Measurements from ENCODE around the gene AUTS2. TPM values are rescaled to one million over a fixed set of nuclear protein-coding genes. Genes with fewer than 3 reads are reported as not detected.

AUTS2 gene
- total and polyA plus RNA-seq, 2 experiments from 2014 or later = 32.0 to 91.0 TPM

DNA sequence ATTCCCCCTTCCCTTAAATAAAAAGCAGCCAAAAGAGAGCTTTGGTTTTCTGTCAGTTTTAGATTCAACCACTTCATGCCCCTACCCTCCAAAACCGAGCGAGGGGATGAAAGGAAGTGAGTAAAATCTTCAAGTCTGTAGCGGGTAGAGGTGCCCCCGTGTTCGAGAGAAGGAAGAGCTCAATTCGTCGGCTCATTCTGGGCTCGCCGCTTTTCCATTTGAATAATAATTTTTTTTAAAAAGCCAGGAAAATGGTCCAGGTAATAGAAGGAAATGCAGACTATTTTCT, 1097.5 kb downstream of the AUTS2 start:
- Mint-ChIP-seq H3K27me3 (ENCODE audit: insufficient read depth, low read depth, poor library complexity) (peaks cover 29% of the 10 kb centered on the region), H3K4me3 (no peak overlapping the region), H3K36me3 (ENCODE audit: low read depth) (peaks cover 19% of the 10 kb centered on the region), H3K27ac (peak overlapping the region; percentile 79; the same call in 1 of the 2 replicates), H3K9me3 (peaks cover 3% of the 10 kb centered on the region; the same call in 1 of the 3 replicates), H3K4me1 (peaks cover 10% of the 10 kb centered on the region)
- DNase-seq (ENCODE audit: low spot score) = no peak
- peaks cover 12% of the 10 kb centered on the region; the same call in 1 of the 2 replicates for H4K20me1 ChIP-seq (replicated peaks; ENCODE audit: insufficient read depth)
- ATAC-seq = no peak
- H3K4me2 ChIP-seq = peak overlapping the region; percentile 87
- H2AFZ ChIP-seq = no peak overlapping the region
- H3K27me3 ChIP-seq (ENCODE audit: insufficient read depth) = peaks cover 40% of the 10 kb centered on the region
- peak overlapping the region; percentile 78 for H3K4me3 ChIP-seq
- no peak for TF ChIP-seq ZNF114 (CRISPR knock-in tag; IDR thresholded peaks at IDR 0.05)
- TF ChIP-seq, protein P1, sequence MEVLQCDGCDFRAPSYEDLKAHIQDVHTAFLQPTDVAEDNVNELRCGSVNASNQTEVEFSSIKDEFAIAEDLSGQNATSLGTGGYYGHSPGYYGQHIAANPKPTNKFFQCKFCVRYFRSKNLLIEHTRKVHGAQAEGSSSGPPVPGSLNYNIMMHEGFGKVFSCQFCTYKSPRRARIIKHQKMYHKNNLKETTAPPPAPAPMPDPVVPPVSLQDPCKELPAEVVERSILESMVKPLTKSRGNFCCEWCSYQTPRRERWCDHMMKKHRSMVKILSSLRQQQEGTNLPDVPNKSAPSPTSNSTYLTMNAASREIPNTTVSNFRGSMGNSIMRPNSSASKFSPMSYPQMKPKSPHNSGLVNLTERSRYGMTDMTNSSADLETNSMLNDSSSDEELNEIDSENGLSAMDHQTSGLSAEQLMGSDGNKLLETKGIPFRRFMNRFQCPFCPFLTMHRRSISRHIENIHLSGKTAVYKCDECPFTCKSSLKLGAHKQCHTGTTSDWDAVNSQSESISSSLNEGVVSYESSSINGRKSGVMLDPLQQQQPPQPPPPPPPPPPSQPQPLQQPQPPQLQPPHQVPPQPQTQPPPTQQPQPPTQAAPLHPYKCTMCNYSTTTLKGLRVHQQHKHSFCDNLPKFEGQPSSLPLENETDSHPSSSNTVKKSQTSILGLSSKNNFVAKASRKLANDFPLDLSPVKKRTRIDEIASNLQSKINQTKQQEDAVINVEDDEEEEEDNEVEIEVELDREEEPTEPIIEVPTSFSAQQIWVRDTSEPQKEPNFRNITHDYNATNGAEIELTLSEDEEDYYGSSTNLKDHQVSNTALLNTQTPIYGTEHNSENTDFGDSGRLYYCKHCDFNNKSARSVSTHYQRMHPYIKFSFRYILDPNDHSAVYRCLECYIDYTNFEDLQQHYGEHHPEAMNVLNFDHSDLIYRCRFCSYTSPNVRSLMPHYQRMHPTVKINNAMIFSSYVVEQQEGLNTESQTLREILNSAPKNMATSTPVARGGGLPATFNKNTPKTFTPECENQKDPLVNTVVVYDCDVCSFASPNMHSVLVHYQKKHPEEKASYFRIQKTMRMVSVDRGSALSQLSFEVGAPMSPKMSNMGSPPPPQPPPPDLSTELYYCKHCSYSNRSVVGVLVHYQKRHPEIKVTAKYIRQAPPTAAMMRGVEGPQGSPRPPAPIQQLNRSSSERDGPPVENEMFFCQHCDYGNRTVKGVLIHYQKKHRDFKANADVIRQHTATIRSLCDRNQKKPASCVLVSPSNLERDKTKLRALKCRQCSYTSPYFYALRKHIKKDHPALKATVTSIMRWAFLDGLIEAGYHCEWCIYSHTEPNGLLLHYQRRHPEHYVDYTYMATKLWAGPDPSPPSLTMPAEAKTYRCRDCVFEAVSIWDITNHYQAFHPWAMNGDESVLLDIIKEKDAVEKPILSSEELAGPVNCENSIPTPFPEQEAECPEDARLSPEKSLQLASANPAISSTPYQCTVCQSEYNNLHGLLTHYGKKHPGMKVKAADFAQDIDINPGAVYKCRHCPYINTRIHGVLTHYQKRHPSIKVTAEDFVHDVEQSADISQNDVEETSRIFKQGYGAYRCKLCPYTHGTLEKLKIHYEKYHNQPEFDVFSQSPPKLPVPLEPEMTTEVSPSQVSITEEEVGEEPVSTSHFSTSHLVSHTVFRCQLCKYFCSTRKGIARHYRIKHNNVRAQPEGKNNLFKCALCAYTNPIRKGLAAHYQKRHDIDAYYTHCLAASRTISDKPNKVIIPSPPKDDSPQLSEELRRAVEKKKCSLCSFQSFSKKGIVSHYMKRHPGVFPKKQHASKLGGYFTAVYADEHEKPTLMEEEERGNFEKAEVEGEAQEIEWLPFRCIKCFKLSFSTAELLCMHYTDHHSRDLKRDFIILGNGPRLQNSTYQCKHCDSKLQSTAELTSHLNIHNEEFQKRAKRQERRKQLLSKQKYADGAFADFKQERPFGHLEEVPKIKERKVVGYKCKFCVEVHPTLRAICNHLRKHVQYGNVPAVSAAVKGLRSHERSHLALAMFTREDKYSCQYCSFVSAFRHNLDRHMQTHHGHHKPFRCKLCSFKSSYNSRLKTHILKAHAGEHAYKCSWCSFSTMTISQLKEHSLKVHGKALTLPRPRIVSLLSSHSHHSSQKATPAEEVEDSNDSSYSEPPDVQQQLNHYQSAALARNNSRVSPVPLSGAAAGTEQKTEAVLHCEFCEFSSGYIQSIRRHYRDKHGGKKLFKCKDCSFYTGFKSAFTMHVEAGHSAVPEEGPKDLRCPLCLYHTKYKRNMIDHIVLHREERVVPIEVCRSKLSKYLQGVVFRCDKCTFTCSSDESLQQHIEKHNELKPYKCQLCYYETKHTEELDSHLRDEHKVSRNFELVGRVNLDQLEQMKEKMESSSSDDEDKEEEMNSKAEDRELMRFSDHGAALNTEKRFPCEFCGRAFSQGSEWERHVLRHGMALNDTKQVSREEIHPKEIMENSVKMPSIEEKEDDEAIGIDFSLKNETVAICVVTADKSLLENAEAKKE (CRISPR knock-in tag; IDR thresholded peaks at IDR 0.05) = no peak
- no peak for TF ChIP-seq NANOG (IDR thresholded peaks at IDR 0.05; ENCODE audit: borderline replicate concordance)
- TF ChIP-seq STAT1 (IDR thresholded peaks at IDR 0.05; ENCODE audit: unreplicated experiment) = no peak
- TF ChIP-seq, protein P2, sequence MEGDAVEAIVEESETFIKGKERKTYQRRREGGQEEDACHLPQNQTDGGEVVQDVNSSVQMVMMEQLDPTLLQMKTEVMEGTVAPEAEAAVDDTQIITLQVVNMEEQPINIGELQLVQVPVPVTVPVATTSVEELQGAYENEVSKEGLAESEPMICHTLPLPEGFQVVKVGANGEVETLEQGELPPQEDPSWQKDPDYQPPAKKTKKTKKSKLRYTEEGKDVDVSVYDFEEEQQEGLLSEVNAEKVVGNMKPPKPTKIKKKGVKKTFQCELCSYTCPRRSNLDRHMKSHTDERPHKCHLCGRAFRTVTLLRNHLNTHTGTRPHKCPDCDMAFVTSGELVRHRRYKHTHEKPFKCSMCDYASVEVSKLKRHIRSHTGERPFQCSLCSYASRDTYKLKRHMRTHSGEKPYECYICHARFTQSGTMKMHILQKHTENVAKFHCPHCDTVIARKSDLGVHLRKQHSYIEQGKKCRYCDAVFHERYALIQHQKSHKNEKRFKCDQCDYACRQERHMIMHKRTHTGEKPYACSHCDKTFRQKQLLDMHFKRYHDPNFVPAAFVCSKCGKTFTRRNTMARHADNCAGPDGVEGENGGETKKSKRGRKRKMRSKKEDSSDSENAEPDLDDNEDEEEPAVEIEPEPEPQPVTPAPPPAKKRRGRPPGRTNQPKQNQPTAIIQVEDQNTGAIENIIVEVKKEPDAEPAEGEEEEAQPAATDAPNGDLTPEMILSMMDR (conservative IDR thresholded peaks at IDR 0.05; ENCODE audit: low read depth in 2 of 2) = no peak
- TF ChIP-seq, protein P3, sequence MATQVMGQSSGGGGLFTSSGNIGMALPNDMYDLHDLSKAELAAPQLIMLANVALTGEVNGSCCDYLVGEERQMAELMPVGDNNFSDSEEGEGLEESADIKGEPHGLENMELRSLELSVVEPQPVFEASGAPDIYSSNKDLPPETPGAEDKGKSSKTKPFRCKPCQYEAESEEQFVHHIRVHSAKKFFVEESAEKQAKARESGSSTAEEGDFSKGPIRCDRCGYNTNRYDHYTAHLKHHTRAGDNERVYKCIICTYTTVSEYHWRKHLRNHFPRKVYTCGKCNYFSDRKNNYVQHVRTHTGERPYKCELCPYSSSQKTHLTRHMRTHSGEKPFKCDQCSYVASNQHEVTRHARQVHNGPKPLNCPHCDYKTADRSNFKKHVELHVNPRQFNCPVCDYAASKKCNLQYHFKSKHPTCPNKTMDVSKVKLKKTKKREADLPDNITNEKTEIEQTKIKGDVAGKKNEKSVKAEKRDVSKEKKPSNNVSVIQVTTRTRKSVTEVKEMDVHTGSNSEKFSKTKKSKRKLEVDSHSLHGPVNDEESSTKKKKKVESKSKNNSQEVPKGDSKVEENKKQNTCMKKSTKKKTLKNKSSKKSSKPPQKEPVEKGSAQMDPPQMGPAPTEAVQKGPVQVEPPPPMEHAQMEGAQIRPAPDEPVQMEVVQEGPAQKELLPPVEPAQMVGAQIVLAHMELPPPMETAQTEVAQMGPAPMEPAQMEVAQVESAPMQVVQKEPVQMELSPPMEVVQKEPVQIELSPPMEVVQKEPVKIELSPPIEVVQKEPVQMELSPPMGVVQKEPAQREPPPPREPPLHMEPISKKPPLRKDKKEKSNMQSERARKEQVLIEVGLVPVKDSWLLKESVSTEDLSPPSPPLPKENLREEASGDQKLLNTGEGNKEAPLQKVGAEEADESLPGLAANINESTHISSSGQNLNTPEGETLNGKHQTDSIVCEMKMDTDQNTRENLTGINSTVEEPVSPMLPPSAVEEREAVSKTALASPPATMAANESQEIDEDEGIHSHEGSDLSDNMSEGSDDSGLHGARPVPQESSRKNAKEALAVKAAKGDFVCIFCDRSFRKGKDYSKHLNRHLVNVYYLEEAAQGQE (IDR thresholded peaks at IDR 0.05; ENCODE audit: unreplicated experiment) = no peak
- TF ChIP-seq EZH2 (IDR thresholded peaks at IDR 0.05; ENCODE audit: low read depth, unreplicated experiment) = no peak
- TF ChIP-seq ZNF331 (CRISPR knock-in tag; IDR thresholded peaks at IDR 0.05; ENCODE audit: low read depth) = no peak
- TF ChIP-seq, protein P4, sequence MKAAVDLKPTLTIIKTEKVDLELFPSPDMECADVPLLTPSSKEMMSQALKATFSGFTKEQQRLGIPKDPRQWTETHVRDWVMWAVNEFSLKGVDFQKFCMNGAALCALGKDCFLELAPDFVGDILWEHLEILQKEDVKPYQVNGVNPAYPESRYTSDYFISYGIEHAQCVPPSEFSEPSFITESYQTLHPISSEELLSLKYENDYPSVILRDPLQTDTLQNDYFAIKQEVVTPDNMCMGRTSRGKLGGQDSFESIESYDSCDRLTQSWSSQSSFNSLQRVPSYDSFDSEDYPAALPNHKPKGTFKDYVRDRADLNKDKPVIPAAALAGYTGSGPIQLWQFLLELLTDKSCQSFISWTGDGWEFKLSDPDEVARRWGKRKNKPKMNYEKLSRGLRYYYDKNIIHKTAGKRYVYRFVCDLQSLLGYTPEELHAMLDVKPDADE (IDR thresholded peaks at IDR 0.05) = no peak
- TF ChIP-seq JUNB (IDR thresholded peaks at IDR 0.05; ENCODE audit: unreplicated experiment) = no peak
- TF ChIP-seq POLR2AphosphoS5 (IDR thresholded peaks at IDR 0.05; ENCODE audit: low read depth) = no peak
- no peak for TF ChIP-seq CREB1 (CRISPR knock-in tag; IDR thresholded peaks at IDR 0.05; ENCODE audit: low read depth)
- TF ChIP-seq EZH2phosphoT487 (IDR thresholded peaks at IDR 0.05; ENCODE audit: unreplicated experiment) = no peak
- H3K27ac ChIP-seq (ENCODE audit: low read depth) = no peak overlapping the region
- H3F3A ChIP-seq (replicated peaks; ENCODE audit: low read depth) = 0 out of 2 replicates have a peak, but pooled peaks cover 5% of the 10 kb centered on the region
- no peaks in the 10 kb centered on the region for H3K36me3 ChIP-seq (ENCODE audit: insufficient read depth)
- H3K9me2 ChIP-seq (ENCODE audit: insufficient read depth) = no peaks in the 10 kb centered on the region
- peaks cover 39% of the 10 kb centered on the region for H3K4me1 ChIP-seq (ENCODE audit: insufficient read depth)
- peaks cover 43% of the 10 kb centered on the region for H3K79me2 ChIP-seq (replicated peaks; ENCODE audit: insufficient read depth)

All from GM23338 (cell line).